ENCODE results near the gene POU3F1.

GRCh38 chr1:38094711-38095290, 48.2 kb upstream of the POU3F1 start:
- TF ChIP-seq CTCF (IDR thresholded peaks at IDR 0.05) (no peak), POLR2A (IDR thresholded peaks at IDR 0.05) (no peak)

Measured in esophagus squamous epithelium (tissue), 4 donors.